Body of pancreas (tissue), 4 donors: ENCODE data around the gene ARHGAP15.

Experiments
- POLR2A ChIP-seq, 3 donors: fragments of 450-650 bp; IDR thresholded peaks; one replicate each; pipeline ENCODE4 v1.6.1; 2016; ENCODE audit warnings: antibody characterized with exemption in 3 of 3, mild to moderate bottlenecking in 2 of 3
- TF ChIP-seq, protein P1 (sequence below), 7 experiments: fragments of 450-650 bp in 4 of 7; fragments of 200-600 bp in 3 of 7; sonication (generic) in 3 of 7; IDR thresholded peaks; one replicate each; pipeline ENCODE4 v1.5.1; 2016 to 2019; ENCODE audit warnings: antibody characterized with exemption in 7 of 7

DNA sequence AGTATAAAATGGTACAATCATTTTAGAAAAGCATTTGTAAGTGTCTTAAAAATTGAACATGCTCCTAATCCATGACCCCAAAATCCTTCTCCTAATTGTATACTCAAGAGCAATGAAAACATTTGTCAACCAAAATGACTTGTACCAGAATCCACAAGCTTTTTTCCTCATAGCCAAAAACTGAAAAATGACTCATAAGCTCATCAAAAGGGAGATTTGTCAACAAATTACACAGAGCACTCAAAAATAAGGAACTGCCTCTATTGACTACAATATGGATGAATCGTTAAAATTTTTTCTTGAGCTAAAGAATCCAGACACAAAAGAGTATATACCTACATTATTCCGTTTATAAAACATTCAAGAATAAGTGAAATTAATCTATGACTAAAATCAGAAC, 544.8 kb downstream of the ARHGAP15 start:
- TF ChIP-seq POLR2A (IDR thresholded peaks at IDR 0.05): no peak
- TF ChIP-seq, protein P1, sequence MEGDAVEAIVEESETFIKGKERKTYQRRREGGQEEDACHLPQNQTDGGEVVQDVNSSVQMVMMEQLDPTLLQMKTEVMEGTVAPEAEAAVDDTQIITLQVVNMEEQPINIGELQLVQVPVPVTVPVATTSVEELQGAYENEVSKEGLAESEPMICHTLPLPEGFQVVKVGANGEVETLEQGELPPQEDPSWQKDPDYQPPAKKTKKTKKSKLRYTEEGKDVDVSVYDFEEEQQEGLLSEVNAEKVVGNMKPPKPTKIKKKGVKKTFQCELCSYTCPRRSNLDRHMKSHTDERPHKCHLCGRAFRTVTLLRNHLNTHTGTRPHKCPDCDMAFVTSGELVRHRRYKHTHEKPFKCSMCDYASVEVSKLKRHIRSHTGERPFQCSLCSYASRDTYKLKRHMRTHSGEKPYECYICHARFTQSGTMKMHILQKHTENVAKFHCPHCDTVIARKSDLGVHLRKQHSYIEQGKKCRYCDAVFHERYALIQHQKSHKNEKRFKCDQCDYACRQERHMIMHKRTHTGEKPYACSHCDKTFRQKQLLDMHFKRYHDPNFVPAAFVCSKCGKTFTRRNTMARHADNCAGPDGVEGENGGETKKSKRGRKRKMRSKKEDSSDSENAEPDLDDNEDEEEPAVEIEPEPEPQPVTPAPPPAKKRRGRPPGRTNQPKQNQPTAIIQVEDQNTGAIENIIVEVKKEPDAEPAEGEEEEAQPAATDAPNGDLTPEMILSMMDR (IDR thresholded peaks at IDR 0.05): no peak
